Putamen (tissue), 1 donor: ENCODE results near the gene TMUB2.

ENCODE experiments used
- DNase-seq: peaks from one replicate; pipeline ENCODE4 v3.0.0-alpha.2; 2016; ENCODE audit warnings: low spot score

TMUB2 gene

GRCh38 chr17:44203731-44204440 lies 17.1 kb downstream of the TMUB2 start:
- DNase-seq = no peak

- no peak for DNase-seq
These were observed 17.7 kb downstream of the TMUB2 start for GRCh38 chr17:44204441-44204882.

- DNase-seq = no peak
These were observed 19.4 kb downstream of the TMUB2 start for GRCh38 chr17:44205962-44206824.

GRCh38 chr17:44206825-44207155 lies 20.0 kb downstream of the TMUB2 start:
- no peak for DNase-seq

- no peak for DNase-seq
These were observed 20.5 kb downstream of the TMUB2 start for GRCh38 chr17:44207319-44207718.

- no peak for DNase-seq
These were observed 21.0 kb downstream of the TMUB2 start for GRCh38 chr17:44207743-44208142.

GRCh38 chr17:44209786-44210341 lies 23.1 kb downstream of the TMUB2 start:
- DNase-seq = no peak

- peak; percentile 88 for DNase-seq
These were observed 23.8 kb downstream of the TMUB2 start for GRCh38 chr17:44210342-44211192.

- DNase-seq = no peak
These were observed 24.8 kb downstream of the TMUB2 start for GRCh38 chr17:44211281-44212265.

- DNase-seq = no peak
These were observed 26.0 kb downstream of the TMUB2 start for GRCh38 chr17:44212507-44213402.

GRCh38 chr17:44213403-44214229 lies 26.8 kb downstream of the TMUB2 start:
- no peak for DNase-seq

GRCh38 chr17:44214230-44214494 lies 27.4 kb downstream of the TMUB2 start:
- DNase-seq = no peak

- no peak for DNase-seq
These were observed 28.1 kb downstream of the TMUB2 start for GRCh38 chr17:44214896-44215295.

- DNase-seq = no peak
These were observed 29.4 kb downstream of the TMUB2 start for GRCh38 chr17:44216173-44216572.

- DNase-seq = no peak
These were observed 29.9 kb downstream of the TMUB2 start for GRCh38 chr17:44216694-44217093.

GRCh38 chr17:44217738-44218343 lies 31.1 kb downstream of the TMUB2 start:
- no peak for DNase-seq

GRCh38 chr17:44218344-44219107 lies 31.8 kb downstream of the TMUB2 start:
- DNase-seq = peak; percentile 95

- peak; percentile 67 for DNase-seq
These were observed 32.4 kb downstream of the TMUB2 start for GRCh38 chr17:44219108-44219615.
